GM21360 (cell line): ENCODE data around the gene SRPK1.
A peak's percentile ranks its signal among the peaks of the same experiment; 100 is the strongest.
"Not testable (repeated sequence)": the region's sequence is repeated elsewhere in the genome, so short reads cannot be mapped to it uniquely, and the experiment has no call there.

Experiments
- ATAC-seq: cut with Tn5 transposase; IDR thresholded peaks from one replicate; pipeline ENCODE4 v1.9.1; 2021; ENCODE audit warnings: mild to moderate bottlenecking, moderate library complexity; ENCODE audit not compliant: unreplicated experiment

SRPK1 gene

DNA sequence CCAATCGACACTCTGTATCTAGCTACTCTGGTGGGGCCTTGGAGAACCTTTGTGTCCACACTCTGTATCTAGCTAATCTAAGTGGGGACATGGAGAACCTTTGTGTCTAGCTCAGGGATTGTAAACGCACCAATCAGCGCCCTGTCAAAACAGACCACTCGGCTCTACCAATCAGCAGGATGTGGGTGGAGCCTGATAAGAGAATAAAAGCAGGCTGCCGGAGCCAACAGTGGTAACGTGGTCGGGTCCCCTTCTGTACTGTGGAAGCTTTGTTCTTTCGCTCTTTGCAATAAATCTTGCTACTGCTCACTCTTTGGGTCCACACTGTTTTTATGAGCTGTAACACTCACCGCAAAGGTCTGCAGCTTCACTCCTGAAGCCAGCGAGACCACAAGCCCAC, 11.0 kb upstream of the SRPK1 start:
- not testable (repeated sequence) for ATAC-seq

DNA sequence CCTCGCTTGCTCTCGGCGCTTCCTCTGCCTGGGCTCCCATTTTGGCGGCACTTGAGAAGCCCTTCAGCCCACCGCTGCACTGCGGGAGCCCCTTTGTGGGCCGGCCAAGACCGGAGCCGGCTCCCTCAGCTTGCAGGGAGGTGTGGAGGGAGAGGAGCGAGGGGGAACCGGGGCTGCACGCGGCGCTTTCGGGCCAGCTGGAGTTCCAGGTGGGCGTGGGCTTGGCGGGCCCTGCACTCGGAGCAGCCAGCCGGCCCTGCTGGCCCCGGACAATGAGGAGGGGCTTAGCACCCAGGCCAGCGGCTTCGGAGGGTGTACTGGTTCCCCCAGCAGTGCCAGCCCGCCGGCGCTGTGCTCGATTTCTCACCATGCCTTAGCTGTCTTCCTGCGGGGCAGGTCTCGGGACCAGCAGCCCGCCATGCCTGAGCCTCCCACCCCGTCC, 10.2 kb upstream of the SRPK1 start:
- no peak for ATAC-seq

DNA sequence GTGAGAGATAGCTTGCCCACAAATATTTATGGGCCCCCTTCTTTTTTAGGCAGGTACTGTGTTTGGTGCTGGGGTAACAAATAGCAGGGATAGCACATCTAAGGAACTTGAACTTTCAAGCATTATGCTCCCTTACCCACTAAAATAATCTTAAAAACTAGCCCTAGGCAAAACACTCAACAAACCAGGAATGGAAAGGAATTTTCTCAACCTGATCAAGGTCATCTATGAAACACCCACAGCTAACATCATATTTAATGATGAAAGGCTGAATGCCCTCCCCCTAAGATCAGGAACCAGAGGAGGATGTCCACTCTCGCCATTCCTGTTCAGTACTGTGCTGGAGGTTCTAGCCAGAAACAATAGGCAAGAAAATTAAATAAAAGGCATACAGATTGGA, 8.7 kb upstream of the SRPK1 start:
- ATAC-seq = no peak

GRCh38 chr6:35926509-35927215, 5.8 kb upstream of the SRPK1 start:
- ATAC-seq = no peak

GRCh38 chr6:35925961-35926360, 5.1 kb upstream of the SRPK1 start:
- ATAC-seq = no peak

- no peak for ATAC-seq
Observed at GRCh38 chr6:35924146-35924545, 3.2 kb upstream of the SRPK1 start.

DNA sequence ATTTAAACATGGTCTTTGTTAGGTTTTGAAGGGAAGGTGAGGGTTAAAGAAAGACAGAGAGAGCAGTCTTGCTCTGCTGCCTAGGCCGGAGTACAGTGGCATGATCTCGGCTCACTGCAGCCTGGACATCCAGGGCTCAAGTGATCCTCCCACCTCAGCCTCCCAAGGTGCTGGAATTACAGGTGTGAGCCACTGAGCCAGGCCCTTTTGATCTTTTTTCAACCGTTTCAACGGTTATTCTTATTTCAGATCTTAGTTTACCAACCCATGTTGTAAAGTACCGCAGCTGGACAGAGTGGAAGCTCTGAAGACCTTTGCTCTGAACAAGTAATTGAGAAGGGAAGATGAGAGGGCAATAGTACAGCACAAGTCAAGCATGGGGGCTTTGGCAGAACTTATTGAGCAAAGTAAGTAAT, 1.2 kb upstream of the SRPK1 start:
- ATAC-seq = no peak

- peak; percentile 21 for ATAC-seq
Observed at GRCh38 chr6:35919827-35920751, 809 bp downstream of the SRPK1 start.

DNA sequence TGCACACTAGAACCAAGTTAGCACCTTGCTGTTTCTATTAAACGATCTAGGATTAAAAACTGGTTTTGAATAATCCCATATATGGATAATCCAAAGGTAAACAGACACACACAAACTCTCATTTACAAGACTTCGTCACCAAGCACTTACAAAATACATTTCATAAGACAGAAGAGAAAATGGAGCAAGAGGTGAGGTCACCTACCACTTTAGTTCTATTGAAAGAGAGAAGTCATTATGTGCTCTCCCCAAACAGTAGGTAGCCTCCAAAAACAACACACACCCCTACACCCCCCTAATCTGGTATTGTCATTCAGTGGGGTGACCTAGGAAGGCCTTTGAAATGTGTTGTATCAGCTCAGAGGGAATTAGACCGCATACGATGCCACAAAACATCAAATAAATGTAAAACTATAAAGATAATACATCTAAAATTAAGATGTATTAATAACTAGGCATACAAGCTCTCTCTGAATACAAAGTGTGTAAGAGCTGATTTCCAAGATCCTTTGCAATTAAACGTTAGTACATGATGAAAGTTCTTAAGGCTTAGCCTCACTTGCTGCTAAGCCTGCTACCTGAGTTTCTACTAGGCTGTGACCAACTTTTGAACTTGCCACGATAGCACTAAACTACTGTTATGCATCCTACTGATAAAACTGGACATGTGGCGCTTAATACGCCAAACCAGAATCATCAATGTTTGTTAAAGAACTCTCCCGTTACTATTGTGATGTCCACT, 1.6 kb downstream of the SRPK1 start:
- ATAC-seq = no peak

GRCh38 chr6:35916893-35917292, 4.0 kb downstream of the SRPK1 start:
- not testable (repeated sequence) for ATAC-seq

DNA sequence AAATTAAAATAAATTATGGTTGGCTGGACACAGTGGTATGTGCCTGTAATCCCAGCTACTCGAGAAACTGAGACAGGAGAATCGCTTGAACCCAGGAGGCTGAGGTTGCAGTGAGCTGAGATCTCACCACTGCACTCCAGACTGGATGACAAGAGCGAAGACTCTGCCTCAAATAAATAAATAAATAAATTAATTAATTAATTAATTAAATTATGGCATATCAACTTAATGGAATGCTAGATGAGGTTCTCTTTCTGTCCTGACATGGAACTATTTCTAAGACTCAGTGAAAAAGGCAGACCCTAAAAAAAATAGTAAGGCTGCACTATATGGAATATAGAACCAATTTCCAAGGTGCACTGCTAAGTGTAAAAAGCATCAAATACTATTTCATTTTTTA, 4.8 kb downstream of the SRPK1 start:
- no peak for ATAC-seq

DNA sequence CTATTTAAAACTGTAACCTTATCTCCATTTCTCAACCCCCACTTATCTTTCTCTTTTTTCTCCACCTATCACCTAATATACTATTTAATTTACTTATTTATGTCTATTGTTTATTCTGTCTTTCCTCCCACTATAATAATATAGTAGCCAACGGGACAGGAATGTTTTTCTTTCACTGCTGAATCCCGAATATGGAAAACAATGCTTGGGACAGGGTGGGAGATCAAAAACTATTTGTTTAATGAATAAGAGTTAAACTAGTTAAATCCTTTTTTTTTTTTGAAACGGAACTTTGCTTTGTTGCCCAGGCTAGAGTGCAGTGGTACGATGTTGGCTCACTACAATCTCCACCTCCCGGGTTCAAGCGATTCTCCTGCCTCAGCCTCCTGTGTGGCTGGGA, 6.4 kb downstream of the SRPK1 start:
- no peak for ATAC-seq

GRCh38 chr6:35911871-35912653, 8.8 kb downstream of the SRPK1 start:
- ATAC-seq = no peak

DNA sequence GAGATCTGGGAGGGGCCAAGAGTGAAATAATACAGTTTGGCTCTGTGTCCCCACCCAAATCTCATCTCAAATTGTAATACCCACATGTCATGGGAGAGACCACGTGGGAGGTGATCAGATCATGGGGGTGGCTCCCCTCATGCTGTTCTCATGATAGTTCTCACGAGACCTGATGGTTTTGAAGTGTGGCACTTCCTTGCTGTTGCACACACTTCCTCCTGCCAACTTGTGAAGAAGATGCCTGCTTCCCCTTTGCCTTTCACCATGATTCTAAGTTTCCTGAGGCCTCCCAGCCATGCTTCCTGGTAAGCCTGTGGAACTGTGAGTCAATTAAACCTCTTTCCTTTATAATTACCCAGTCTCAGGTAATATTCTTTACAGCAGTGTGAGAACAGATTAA, 11.3 kb downstream of the SRPK1 start:
- not testable (repeated sequence) for ATAC-seq

GRCh38 chr6:35908753-35909401, 12.0 kb downstream of the SRPK1 start:
- not testable (repeated sequence) for ATAC-seq

- ATAC-seq = no peak
Observed at GRCh38 chr6:35907750-35908149, 13.1 kb downstream of the SRPK1 start.

- no peak for ATAC-seq
Observed at GRCh38 chr6:35906499-35906846, 14.4 kb downstream of the SRPK1 start.

DNA sequence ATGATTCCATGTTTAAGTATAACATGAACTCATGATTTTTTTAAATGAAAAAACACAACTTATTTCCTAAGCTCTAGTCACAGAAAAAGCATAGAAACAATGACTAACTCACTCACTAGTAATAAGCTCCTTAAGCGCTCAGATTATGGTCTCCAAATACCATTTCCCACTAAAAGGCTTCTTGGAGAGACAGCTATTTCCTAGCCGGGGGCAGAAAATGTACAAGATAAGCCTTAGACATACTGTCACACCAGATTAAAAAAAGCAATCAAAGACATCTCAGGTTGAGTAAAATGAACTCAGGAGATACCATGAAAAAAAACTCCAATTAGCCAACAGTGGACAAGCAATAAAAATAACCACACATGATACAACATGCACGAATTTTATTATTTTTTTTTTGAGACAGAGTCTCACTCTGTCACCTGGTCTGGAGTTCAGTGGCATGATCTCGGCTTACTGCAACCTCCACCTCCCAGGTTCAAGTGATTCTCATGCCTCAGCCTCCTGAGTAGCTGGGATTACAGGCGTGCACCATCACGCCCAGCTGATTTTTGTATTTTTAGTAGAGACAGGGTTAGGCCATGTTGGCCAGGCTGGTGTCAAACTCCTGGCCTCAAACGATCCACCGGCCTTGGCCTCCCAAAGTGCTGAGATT, 14.9 kb downstream of the SRPK1 start:
- no peak for ATAC-seq

GRCh38 chr6:35905141-35905785, 15.6 kb downstream of the SRPK1 start:
- no peak for ATAC-seq
